HEK293T (cell line): Measurements from ENCODE around the gene ALG10.

ENCODE experiments used
- ARNT ChIP-seq: fragments of 450-650 bp; IDR thresholded peaks from 2 replicates; pipeline ENCODE4 v1.6.1; 2017; ENCODE audit warnings: mild to moderate bottlenecking
- BHLHE40 ChIP-seq: fragments of 450-650 bp; IDR thresholded peaks from 2 replicates; pipeline ENCODE4 v1.6.1; 2016; ENCODE audit warnings: mild to moderate bottlenecking, moderate library complexity, borderline replicate concordance
- CTBP1 ChIP-seq: fragments of 450-650 bp; IDR thresholded peaks from 2 replicates; pipeline ENCODE4 v1.6.1; 2016; ENCODE audit warnings: borderline replicate concordance
- ELF4 ChIP-seq: fragments of 450-650 bp; IDR thresholded peaks from 2 replicates; pipeline ENCODE4 v1.6.1; 2017; ENCODE audit warnings: antibody characterized with exemption
- FOXA1 ChIP-seq: fragments of 450-650 bp; IDR thresholded peaks from 2 replicates; pipeline ENCODE4 v1.6.1; 2016; ENCODE audit warnings: mild to moderate bottlenecking
- FOXK2 ChIP-seq: fragments of 450-650 bp; IDR thresholded peaks from 2 replicates; pipeline ENCODE4 v1.6.1; 2016; ENCODE audit warnings: mild to moderate bottlenecking
- LEF1 ChIP-seq: fragments of 450-650 bp; IDR thresholded peaks from 2 replicates; pipeline ENCODE4 v1.6.1; 2017; ENCODE audit warnings: mild to moderate bottlenecking, borderline replicate concordance
- NFRKB ChIP-seq: fragments of 450-650 bp; IDR thresholded peaks from 2 replicates; pipeline ENCODE4 v1.6.1; 2016; ENCODE audit warnings: mild to moderate bottlenecking, moderate library complexity
- PKNOX1 ChIP-seq: fragments of 450-650 bp; IDR thresholded peaks from 2 replicates; pipeline ENCODE4 v1.6.1; 2016
- SP1 ChIP-seq: fragments of 450-650 bp; IDR thresholded peaks from 2 replicates; pipeline ENCODE4 v1.6.1; 2017
- SUZ12 ChIP-seq: fragments of 450-650 bp; IDR thresholded peaks from 2 replicates; pipeline ENCODE4 v1.6.1; 2016; ENCODE audit warnings: mild to moderate bottlenecking
- ZNF384 ChIP-seq: fragments of 450-650 bp; IDR thresholded peaks from 2 replicates; pipeline ENCODE4 v1.6.1; 2016

- TF ChIP-seq LEF1 (no peak), FOXA1 (no peak), SUZ12 (no peak), BHLHE40 (no peak), ZNF384 (no peak), ARNT (no peak), NFRKB (no peak), PKNOX1 (no peak), FOXK2 (no peak), SP1 (no peak), ELF4 (no peak), CTBP1 (no peak)
Observed at GRCh38 chr12:34033628-34034296, 11.5 kb downstream of the ALG10 start.
